ENCODE data around the gene ZNF23. TPM values are rescaled to one million over a fixed set of nuclear protein-coding genes. Genes with fewer than 3 reads are reported as not detected.

Gene ZNF23
- total RNA-seq, 2 experiments from 2014 or later, result 11.1 to 11.5 TPM

- Mint-ChIP-seq H3K4me1 (peaks cover 3% of the 10 kb centered on the region), H3K27ac (no peak overlapping the region), H3K4me3 (no peak overlapping the region), H3K27me3 (peaks cover 18% of the 10 kb centered on the region), H3K36me3 (peaks cover 16% of the 10 kb centered on the region), H3K9me3 (peaks cover 29% of the 10 kb centered on the region)
- DNase-seq, result no peak
Observed at GRCh38 chr16:71443714-71444113, 18.3 kb downstream of the ZNF23 start.

- Mint-ChIP-seq H3K4me1 (peaks cover 3% of the 10 kb centered on the region), H3K4me3 (no peak within 1 kb of the TSS), H3K36me3 (peaks cover 3% of the 10 kb centered on the region), H3K27ac (no peak within 1 kb of the TSS), H3K9me3 (peaks cover 15% of the 10 kb centered on the region), H3K27me3 (peaks cover 28% of the 10 kb centered on the region)
- no peak for DNase-seq
Observed at GRCh38 chr16:71442051-71442440, 20.0 kb downstream of the ZNF23 start, which contains the start of gene TLE7. TLE7 (minus strand) TSS chr16:71442054; CDS start chr16:71433324, 8,730 bp downstream.

DNA sequence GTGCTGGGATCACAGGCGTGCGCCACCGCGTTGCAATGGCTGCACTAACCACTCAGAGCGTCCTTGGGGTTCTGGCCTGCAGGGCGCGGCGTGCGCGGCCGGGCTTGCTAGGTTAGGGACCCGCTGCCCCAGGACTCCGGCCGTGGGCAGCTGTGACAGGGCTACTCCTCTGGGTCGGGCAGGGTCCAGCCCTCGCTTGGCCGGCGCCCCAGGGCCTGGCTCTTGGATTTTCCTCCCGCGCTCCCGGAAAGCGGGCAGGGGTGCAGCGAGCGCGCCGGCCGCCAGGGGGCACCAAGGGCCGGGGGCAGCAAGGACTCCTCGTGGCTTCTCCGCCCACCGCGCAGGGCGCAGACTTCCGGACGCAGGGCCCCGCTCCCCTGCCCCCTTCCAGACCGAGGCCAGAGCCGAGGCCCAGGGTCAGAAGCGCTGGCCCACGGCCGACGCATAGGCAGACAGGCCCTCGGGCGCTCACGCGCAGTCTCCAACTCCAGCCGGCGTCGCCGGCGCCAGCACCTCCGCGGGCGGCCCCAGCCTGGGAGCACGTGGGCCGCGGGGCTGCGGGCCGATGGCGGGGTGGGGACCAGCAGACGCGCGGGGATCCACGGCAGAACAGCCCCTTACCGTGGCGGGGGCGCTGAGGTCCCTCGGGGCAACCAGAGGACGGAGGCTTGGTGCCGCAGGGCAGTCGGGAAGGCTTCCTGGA is 20.5 kb downstream of the ZNF23 start:
- Mint-ChIP-seq H3K9me3 (peaks cover 15% of the 10 kb centered on the region), H3K4me3 (no peak overlapping the region), H3K4me1 (peaks cover 3% of the 10 kb centered on the region), H3K27me3 (peaks cover 32% of the 10 kb centered on the region), H3K36me3 (peaks cover 3% of the 10 kb centered on the region), H3K27ac (no peak overlapping the region)
- peak; percentile 42 for DNase-seq

DNA sequence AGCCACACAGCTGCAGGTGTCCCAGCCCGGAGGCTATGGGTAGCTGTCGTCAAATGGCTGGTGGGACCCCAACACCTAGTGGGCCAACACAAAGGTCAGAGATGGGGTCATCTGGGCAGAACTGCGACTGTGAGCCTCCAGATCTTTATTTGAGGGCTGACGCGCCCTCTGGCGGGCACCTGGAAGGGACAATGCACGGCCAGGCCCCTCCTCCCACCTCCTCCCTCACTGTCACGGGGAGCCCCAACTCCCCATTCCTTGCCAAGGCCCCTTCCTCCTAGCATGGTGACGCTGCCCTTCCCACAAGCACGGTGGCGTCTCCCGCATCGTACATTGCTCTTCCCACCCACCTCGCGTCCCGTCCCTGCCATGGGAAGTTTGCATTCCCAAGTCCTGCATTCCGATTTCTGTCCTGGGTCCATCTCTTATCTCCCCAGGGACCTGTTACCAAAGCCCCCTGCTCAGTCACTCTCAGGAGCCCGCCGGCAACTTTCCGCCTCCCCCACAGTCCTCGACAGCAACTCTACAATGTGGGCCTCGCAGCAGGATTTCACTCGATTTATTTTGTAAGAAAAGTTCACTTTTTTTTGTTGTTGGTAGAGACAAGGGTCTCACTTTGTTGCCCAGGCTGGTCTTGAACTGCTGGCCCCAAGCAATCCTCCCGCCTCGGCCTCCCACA is 21.2 kb downstream of the ZNF23 start:
- Mint-ChIP-seq H3K4me3 (no peak overlapping the region), H3K4me1 (peaks cover 3% of the 10 kb centered on the region), H3K9me3 (peaks cover 13% of the 10 kb centered on the region), H3K36me3 (peaks cover 3% of the 10 kb centered on the region), H3K27me3 (peaks cover 32% of the 10 kb centered on the region), H3K27ac (no peak overlapping the region)
- DNase-seq, result peak; percentile 25

- H3K36me3 Mint-ChIP-seq, result peaks cover 3% of the 10 kb centered on the region
- H3K4me3 Mint-ChIP-seq, result no peak overlapping the region
- no peak overlapping the region for H3K27ac Mint-ChIP-seq
- H3K9me3 Mint-ChIP-seq, result peaks cover 5% of the 10 kb centered on the region
- no peak for DNase-seq
- H3K27me3 Mint-ChIP-seq, result peaks cover 32% of the 10 kb centered on the region
- H3K4me1 Mint-ChIP-seq, result peaks cover 3% of the 10 kb centered on the region
Observed at GRCh38 chr16:71439523-71439922, 22.5 kb downstream of the ZNF23 start.

DNA sequence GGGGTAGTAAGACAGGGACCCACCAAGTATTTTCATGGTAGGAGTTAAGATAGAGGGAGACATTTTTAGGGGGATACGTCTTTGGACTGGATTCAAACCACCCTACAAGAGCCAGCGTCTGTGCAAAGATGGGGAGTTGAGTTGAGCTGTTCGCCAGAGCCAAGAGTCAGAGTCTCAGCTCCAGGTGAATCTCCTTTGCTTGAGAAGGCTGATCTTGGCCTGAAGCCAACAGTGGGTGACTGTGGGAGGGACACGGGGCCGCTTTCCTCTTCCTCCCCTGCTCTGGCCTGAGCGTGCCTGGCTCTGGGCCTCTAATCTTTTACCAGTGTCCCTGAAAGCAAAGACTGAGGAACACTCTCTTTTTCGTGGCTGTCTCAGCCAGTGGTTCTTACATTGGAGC is 25.6 kb downstream of the ZNF23 start:
- H3K27me3 Mint-ChIP-seq, result peaks cover 32% of the 10 kb centered on the region
- no peak overlapping the region for H3K27ac Mint-ChIP-seq
- H3K9me3 Mint-ChIP-seq, result no peaks in the 10 kb centered on the region
- H3K4me3 Mint-ChIP-seq, result no peak overlapping the region
- DNase-seq, result no peak
- H3K4me1 Mint-ChIP-seq, result peaks cover 3% of the 10 kb centered on the region
- peaks cover 3% of the 10 kb centered on the region for H3K36me3 Mint-ChIP-seq

DNA sequence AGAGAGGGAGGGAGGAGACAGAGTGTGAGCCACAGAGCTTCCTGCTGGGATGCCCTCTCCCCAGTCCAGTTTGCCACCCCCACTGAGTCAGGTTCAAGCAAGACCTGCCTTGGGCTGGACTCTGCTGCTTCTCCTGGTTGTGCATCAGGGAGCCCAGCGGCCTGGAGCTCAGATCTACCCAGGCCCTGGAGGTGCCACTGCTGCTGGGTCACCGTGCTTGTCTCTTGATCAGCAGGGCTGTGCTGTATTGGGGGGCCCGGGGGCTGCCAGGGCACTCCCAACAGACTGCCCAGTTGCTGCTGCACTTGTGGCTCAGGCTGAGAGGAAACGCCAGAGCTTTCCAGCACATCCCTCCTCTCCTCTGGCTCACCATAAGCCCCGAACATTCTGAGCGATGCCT is 29.1 kb downstream of the ZNF23 start:
- Mint-ChIP-seq H3K4me3 (no peak overlapping the region), H3K4me1 (no peaks in the 10 kb centered on the region), H3K36me3 (no peaks in the 10 kb centered on the region), H3K27me3 (peaks cover 12% of the 10 kb centered on the region), H3K9me3 (no peaks in the 10 kb centered on the region), H3K27ac (no peak overlapping the region)
- DNase-seq, result no peak

- Mint-ChIP-seq H3K4me3 (no peak overlapping the region), H3K36me3 (no peaks in the 10 kb centered on the region), H3K27ac (no peak overlapping the region), H3K4me1 (peaks cover 1% of the 10 kb centered on the region), H3K27me3 (peaks cover 12% of the 10 kb centered on the region), H3K9me3 (no peaks in the 10 kb centered on the region)
- DNase-seq, result no peak
Observed at GRCh38 chr16:71431991-71432390, 30.1 kb downstream of the ZNF23 start.

DNA sequence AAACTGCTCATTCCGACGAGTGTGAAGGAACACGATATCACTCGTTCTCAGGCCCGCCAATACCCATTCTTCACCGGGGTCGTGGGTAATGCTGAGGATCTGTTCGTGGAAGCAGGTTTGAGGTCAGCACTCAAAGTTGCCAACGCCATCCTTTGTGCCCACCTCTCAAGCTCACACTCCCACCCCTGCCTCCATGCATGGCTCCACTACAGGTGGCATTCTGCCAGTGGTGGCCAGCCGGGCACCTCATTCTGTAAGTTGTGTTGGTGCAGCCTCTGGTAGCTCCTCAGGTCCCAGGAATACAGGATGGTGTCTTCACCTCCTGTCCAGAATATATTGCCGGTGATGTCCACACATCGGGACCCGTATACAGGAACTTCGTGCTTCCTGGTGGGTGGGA is 30.9 kb downstream of the ZNF23 start:
- DNase-seq, result no peak
- Mint-ChIP-seq H3K36me3 (no peaks in the 10 kb centered on the region), H3K9me3 (no peaks in the 10 kb centered on the region), H3K27ac (no peak overlapping the region), H3K27me3 (peaks cover 16% of the 10 kb centered on the region), H3K4me3 (no peak overlapping the region), H3K4me1 (peaks cover 8% of the 10 kb centered on the region)

DNA sequence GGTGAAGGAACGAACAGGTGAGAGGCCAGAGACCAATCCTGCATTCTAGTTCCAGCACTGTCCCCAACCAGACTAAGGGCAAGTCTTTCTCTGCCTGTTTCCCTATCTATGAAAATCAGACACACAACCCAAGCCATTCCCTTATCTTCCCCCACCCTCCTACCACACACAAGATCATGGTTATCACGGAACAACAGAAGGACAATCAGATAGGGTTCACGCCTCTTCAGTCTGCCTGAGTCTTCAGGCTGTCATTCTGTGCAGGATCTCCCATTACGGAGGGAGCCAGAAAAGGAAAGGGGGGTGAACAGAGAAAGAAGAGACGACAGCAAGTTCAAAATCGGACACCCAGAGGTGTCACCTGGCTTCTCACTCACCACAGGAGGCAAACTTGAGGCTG is 31.3 kb downstream of the ZNF23 start:
- H3K36me3 Mint-ChIP-seq, result no peaks in the 10 kb centered on the region

DNA sequence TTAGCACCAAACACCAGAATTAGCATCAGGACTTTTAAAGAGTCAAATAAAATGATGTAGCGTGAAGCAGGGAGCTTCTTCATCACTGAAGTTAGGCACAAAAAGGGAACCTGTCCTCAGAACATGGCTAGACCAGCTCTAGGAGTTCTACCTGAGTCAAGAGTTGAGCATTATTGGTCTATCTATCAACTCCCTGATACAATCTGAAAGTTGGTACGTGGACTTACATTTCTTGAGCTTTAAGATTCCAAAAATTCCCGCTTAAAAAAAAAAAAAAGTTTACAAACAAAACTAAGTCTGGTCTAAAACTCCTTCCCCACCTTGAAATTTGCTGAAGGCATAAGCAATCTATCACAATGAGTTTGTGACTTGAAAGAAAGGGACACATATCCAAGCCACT is 32.5 kb downstream of the ZNF23 start:
- H3K36me3 Mint-ChIP-seq, result no peaks in the 10 kb centered on the region
- H3K27me3 Mint-ChIP-seq, result peaks cover 32% of the 10 kb centered on the region
- H3K27ac Mint-ChIP-seq, result no peak overlapping the region
- no peak for DNase-seq
- no peak overlapping the region for H3K4me3 Mint-ChIP-seq
- H3K4me1 Mint-ChIP-seq, result peaks cover 9% of the 10 kb centered on the region
- no peaks in the 10 kb centered on the region for H3K9me3 Mint-ChIP-seq

More for the DNA sequence above, 31.3 kb downstream of the ZNF23 start:
- Mint-ChIP-seq H3K9me3 (no peaks in the 10 kb centered on the region), H3K4me3 (no peak overlapping the region), H3K4me1 (peaks cover 9% of the 10 kb centered on the region), H3K27ac (no peak overlapping the region), H3K27me3 (peaks cover 21% of the 10 kb centered on the region)
- DNase-seq, result no peak

DNA sequence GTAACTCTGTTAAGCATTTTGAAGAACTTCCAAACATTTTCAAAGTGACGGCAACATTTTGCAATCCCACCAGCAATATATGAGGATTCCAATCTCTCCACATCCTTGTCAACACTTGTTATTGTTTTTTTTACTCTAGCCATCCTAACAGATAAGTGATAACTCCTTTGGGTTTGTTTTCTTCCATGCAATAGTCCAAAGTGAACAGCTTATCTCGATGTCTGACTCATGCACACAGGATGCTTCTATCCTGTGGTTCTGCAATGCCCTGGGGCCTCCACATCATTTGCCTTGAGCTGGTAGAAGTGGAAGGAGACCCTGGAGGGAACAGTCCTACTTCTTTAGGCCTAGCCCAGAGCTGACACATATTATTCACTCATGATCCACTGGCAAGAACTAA is 33.2 kb downstream of the ZNF23 start:
- Mint-ChIP-seq H3K27ac (no peak overlapping the region), H3K36me3 (no peaks in the 10 kb centered on the region), H3K27me3 (peaks cover 37% of the 10 kb centered on the region), H3K4me3 (no peak overlapping the region), H3K4me1 (peaks cover 9% of the 10 kb centered on the region), H3K9me3 (no peaks in the 10 kb centered on the region)
- DNase-seq, result no peak

GRCh38 chr16:71428385-71428784 is 33.7 kb downstream of the ZNF23 start:
- Mint-ChIP-seq H3K9me3 (no peaks in the 10 kb centered on the region), H3K4me3 (no peak overlapping the region), H3K27ac (no peak overlapping the region), H3K36me3 (no peaks in the 10 kb centered on the region), H3K27me3 (peaks cover 38% of the 10 kb centered on the region), H3K4me1 (peaks cover 9% of the 10 kb centered on the region)
- no peak for DNase-seq

- peaks cover 9% of the 10 kb centered on the region for H3K4me1 Mint-ChIP-seq
- H3K36me3 Mint-ChIP-seq, result no peaks in the 10 kb centered on the region
- H3K27me3 Mint-ChIP-seq, result peaks cover 38% of the 10 kb centered on the region
- peak overlapping the region; percentile 68 for H3K4me3 Mint-ChIP-seq
- H3K27ac Mint-ChIP-seq, result peak overlapping the region; percentile 83
- no peak for DNase-seq
- no peaks in the 10 kb centered on the region for H3K9me3 Mint-ChIP-seq
Observed at GRCh38 chr16:71426880-71427615, 35.0 kb downstream of the ZNF23 start.

Measured in activated naive CD8-positive, alpha-beta T cell treated with anti-CD3 and anti-CD28 coated beads for 36 hours (primary cell).